Stimulated activated CD4-positive, alpha-beta T cell treated with anti-CD3 and anti-CD28 coated beads, Interleukin-2, amount 100 ng/mL, for 4 hours (primary cell): ENCODE results near the gene CDH6.

Experiments
- DNase-seq: peaks from one replicate; pipeline ENCODE4 v3.0.0-alpha.2; 2020; ENCODE audit warnings: low read depth

CDH6 gene

GRCh38 chr5:31197183-31197582 lies 3.7 kb downstream of the CDH6 start:
- no peak for DNase-seq

- no peak for DNase-seq
These were observed 11.5 kb downstream of the CDH6 start for GRCh38 chr5:31204958-31205357.

- DNase-seq, result no peak
These were observed 14.6 kb downstream of the CDH6 start for GRCh38 chr5:31208043-31208442.

GRCh38 chr5:31209334-31209733 lies 15.8 kb downstream of the CDH6 start:
- DNase-seq, result no peak

GRCh38 chr5:31211098-31211497 lies 17.6 kb downstream of the CDH6 start:
- DNase-seq, result no peak

- no peak for DNase-seq
These were observed 19.8 kb downstream of the CDH6 start for GRCh38 chr5:31213257-31213656.

- DNase-seq, result no peak
These were observed 20.2 kb downstream of the CDH6 start for GRCh38 chr5:31213705-31214121.

GRCh38 chr5:31214229-31214628 lies 20.7 kb downstream of the CDH6 start:
- DNase-seq, result no peak

GRCh38 chr5:31215236-31215635 lies 21.8 kb downstream of the CDH6 start:
- no peak for DNase-seq

- no peak for DNase-seq
These were observed 24.0 kb downstream of the CDH6 start for GRCh38 chr5:31217446-31217845.

GRCh38 chr5:31218978-31219377 lies 25.5 kb downstream of the CDH6 start:
- no peak for DNase-seq

GRCh38 chr5:31221001-31221400 lies 27.5 kb downstream of the CDH6 start:
- DNase-seq, result no peak

- no peak for DNase-seq
These were observed 31.6 kb downstream of the CDH6 start for GRCh38 chr5:31225118-31225517.

- no peak for DNase-seq
These were observed 32.1 kb downstream of the CDH6 start for GRCh38 chr5:31225613-31226012.

- no peak for DNase-seq
These were observed 33.2 kb downstream of the CDH6 start for GRCh38 chr5:31226651-31227050.

- no peak for DNase-seq
These were observed 35.8 kb downstream of the CDH6 start for GRCh38 chr5:31229266-31229665.

- DNase-seq, result no peak
These were observed 37.8 kb downstream of the CDH6 start for GRCh38 chr5:31231177-31231838.

GRCh38 chr5:31232273-31232888 lies 38.9 kb downstream of the CDH6 start:
- no peak for DNase-seq

- no peak for DNase-seq
These were observed 41.9 kb downstream of the CDH6 start for GRCh38 chr5:31235381-31235780.

GRCh38 chr5:31236339-31236738 lies 42.9 kb downstream of the CDH6 start:
- DNase-seq, result no peak

GRCh38 chr5:31237174-31237573 lies 43.7 kb downstream of the CDH6 start:
- no peak for DNase-seq

- no peak for DNase-seq
These were observed 45.0 kb downstream of the CDH6 start for GRCh38 chr5:31238497-31238896.

- no peak for DNase-seq
These were observed 51.4 kb downstream of the CDH6 start for GRCh38 chr5:31244921-31245320.

- DNase-seq, result no peak
These were observed 53.9 kb downstream of the CDH6 start for GRCh38 chr5:31247381-31247780.
